Stomach smooth muscle (tissue), 2 donors: ENCODE data around the gene MTHFD1L.

Experiments used
- H3K27ac ChIP-seq: one replicate; pipeline ENCODE4 v1.7.0; 2013; ENCODE audit warnings: mild to moderate bottlenecking, low read length, inconsistent platforms
- H3K27me3 ChIP-seq, 2 donors: one replicate each; pipeline ENCODE4 v1.7.0; 2013; ENCODE audit warnings: low read length in 2 of 2; ENCODE audit not compliant: insufficient read depth in 2 of 2, control insufficient read depth in 1 of 2
- H3K36me3 ChIP-seq, 2 donors: one replicate each; pipeline ENCODE4 v1.7.0; 2013; ENCODE audit warnings: low read length in 2 of 2; ENCODE audit not compliant: control insufficient read depth in 2 of 2, insufficient read depth in 2 of 2
- H3K4me1 ChIP-seq: one replicate; pipeline ENCODE4 v1.7.0; 2013; ENCODE audit warnings: low read length; ENCODE audit not compliant: control insufficient read depth, insufficient read depth
- H3K4me3 ChIP-seq, 2 donors: one replicate each; pipeline ENCODE4 v1.7.0; 2013; ENCODE audit warnings: low read length in 2 of 2
- H3K9ac ChIP-seq, 2 donors: one replicate each; pipeline ENCODE4 v1.7.0; 2013; ENCODE audit warnings: low read length in 2 of 2, mild to moderate bottlenecking in 1 of 2
- H3K9me3 ChIP-seq, 2 donors: one replicate each; pipeline ENCODE4 v1.7.0; 2013; ENCODE audit warnings: low read length in 2 of 2; ENCODE audit not compliant: control insufficient read depth in 2 of 2
- donor health status: healthy.
- donor health status: Pancreatic carcinoma.

MTHFD1L gene

GRCh38 chr6:150866147-150866990, 867 bp downstream of the MTHFD1L start:
- Histone ChIP-seq H3K9me3 (no peaks in the 10 kb centered on the region), H3K27me3 (no peaks in the 10 kb centered on the region), H3K27ac (peak overlapping the region; percentile 58), H3K9ac (peak overlapping the region; percentile 55 to 73), H3K36me3 (no peaks in the 10 kb centered on the region), H3K4me3 (peak overlapping the region; percentile 59 to 80), H3K4me1 (peaks cover 8% of the 10 kb centered on the region)

GRCh38 chr6:150866991-150867501, 1.5 kb downstream of the MTHFD1L start:
- peak overlapping the region; percentile 55 to 73 for H3K9ac ChIP-seq
- H3K36me3 ChIP-seq = no peaks in the 10 kb centered on the region
- peak overlapping the region; percentile 59 to 80 for H3K4me3 ChIP-seq
- no peaks in the 10 kb centered on the region for H3K27me3 ChIP-seq
- peaks cover 8% of the 10 kb centered on the region for H3K4me1 ChIP-seq
- no peaks in the 10 kb centered on the region for H3K9me3 ChIP-seq
- H3K27ac ChIP-seq = peak overlapping the region; percentile 58

- H3K27me3 ChIP-seq = no peaks in the 10 kb centered on the region
- H3K9ac ChIP-seq = no peak overlapping the region
- H3K9me3 ChIP-seq = no peaks in the 10 kb centered on the region
- H3K27ac ChIP-seq = no peak overlapping the region
- no peaks in the 10 kb centered on the region for H3K36me3 ChIP-seq
- H3K4me3 ChIP-seq = no peak overlapping the region
- peaks cover 8% of the 10 kb centered on the region for H3K4me1 ChIP-seq
Measured at GRCh38 chr6:150868759-150869158, 3.3 kb downstream of the MTHFD1L start.

GRCh38 chr6:150874179-150874578, 8.7 kb downstream of the MTHFD1L start:
- Histone ChIP-seq H3K9me3 (no peaks in the 10 kb centered on the region), H3K27ac (no peak overlapping the region), H3K4me1 (peaks cover 13% of the 10 kb centered on the region), H3K27me3 (no peaks in the 10 kb centered on the region), H3K36me3 (peaks cover 0 to 3% of the 10 kb centered on the region in 2 donors), H3K4me3 (no peak overlapping the region), H3K9ac (no peak overlapping the region)

- peaks cover 0 to 3% of the 10 kb centered on the region in 2 donors for H3K36me3 ChIP-seq
Measured at GRCh38 chr6:150875841-150876240, 10.3 kb downstream of the MTHFD1L start.

GRCh38 chr6:150876598-150876997, 11.1 kb downstream of the MTHFD1L start:
- H3K27me3 ChIP-seq = no peaks in the 10 kb centered on the region
- H3K27ac ChIP-seq = no peak overlapping the region
- H3K9me3 ChIP-seq = no peaks in the 10 kb centered on the region
- H3K9ac ChIP-seq = no peak overlapping the region
- H3K36me3 ChIP-seq = peaks cover 0 to 3% of the 10 kb centered on the region in 2 donors
- H3K4me1 ChIP-seq = peaks cover 13% of the 10 kb centered on the region
- no peak overlapping the region for H3K4me3 ChIP-seq

More at GRCh38 chr6:150875841-150876240, 10.3 kb downstream of the MTHFD1L start:
- H3K27ac ChIP-seq = no peak overlapping the region
- no peaks in the 10 kb centered on the region for H3K9me3 ChIP-seq
- no peaks in the 10 kb centered on the region for H3K27me3 ChIP-seq
- no peak overlapping the region for H3K9ac ChIP-seq
- no peak overlapping the region for H3K4me3 ChIP-seq
- peaks cover 13% of the 10 kb centered on the region for H3K4me1 ChIP-seq

GRCh38 chr6:150877928-150878327, 12.4 kb downstream of the MTHFD1L start:
- no peak overlapping the region for H3K9ac ChIP-seq
- H3K27ac ChIP-seq = no peak overlapping the region

GRCh38 chr6:150878347-150879213, 13.1 kb downstream of the MTHFD1L start:
- no peak overlapping the region for H3K9ac ChIP-seq
- no peak overlapping the region for H3K4me3 ChIP-seq
- no peak overlapping the region for H3K27ac ChIP-seq
- no peaks in the 10 kb centered on the region for H3K27me3 ChIP-seq
- H3K36me3 ChIP-seq = peaks cover 0 to 3% of the 10 kb centered on the region in 2 donors
- H3K4me1 ChIP-seq = peaks cover 13% of the 10 kb centered on the region
- no peaks in the 10 kb centered on the region for H3K9me3 ChIP-seq

More at GRCh38 chr6:150877928-150878327, 12.4 kb downstream of the MTHFD1L start:
- H3K9me3 ChIP-seq = no peaks in the 10 kb centered on the region
- peaks cover 0 to 3% of the 10 kb centered on the region in 2 donors for H3K36me3 ChIP-seq
- H3K27me3 ChIP-seq = no peaks in the 10 kb centered on the region
- H3K4me3 ChIP-seq = no peak overlapping the region
- peaks cover 13% of the 10 kb centered on the region for H3K4me1 ChIP-seq

- peaks cover 13% of the 10 kb centered on the region for H3K4me1 ChIP-seq
- H3K27ac ChIP-seq = no peak overlapping the region
- no peak overlapping the region for H3K9ac ChIP-seq
- H3K36me3 ChIP-seq = peaks cover 2 to 3% of the 10 kb centered on the region in 2 donors
- H3K4me3 ChIP-seq = no peak overlapping the region
- no peaks in the 10 kb centered on the region for H3K9me3 ChIP-seq
- no peaks in the 10 kb centered on the region for H3K27me3 ChIP-seq
Measured at GRCh38 chr6:150880336-150880735, 14.8 kb downstream of the MTHFD1L start.

- Histone ChIP-seq H3K4me3 (no peak overlapping the region), H3K4me1 (peaks cover 3% of the 10 kb centered on the region), H3K27me3 (no peaks in the 10 kb centered on the region), H3K36me3 (peaks cover 2 to 3% of the 10 kb centered on the region in 2 donors), H3K27ac (no peak overlapping the region), H3K9me3 (no peaks in the 10 kb centered on the region), H3K9ac (no peak overlapping the region)
Measured at GRCh38 chr6:150881911-150882481, 16.5 kb downstream of the MTHFD1L start.
